ENCODE data around the gene TRIM8. TPM values are rescaled to one million over a fixed set of nuclear protein-coding genes. Genes with fewer than 3 reads are reported as not detected.

TRIM8 gene
- total RNA-seq, 1 donor, result 126 TPM

- TF ChIP-seq CTCF (IDR thresholded peaks at IDR 0.05; ENCODE audit: extremely low read depth, low read depth, low read length), result no peak
- Histone ChIP-seq H3K4me3 (ENCODE audit: insufficient read depth, low read length) (no peak overlapping the region), H2AFZ (ENCODE audit: low read length) (no peak overlapping the region), H3K36me3 (ENCODE audit: insufficient read depth, low read length) (peaks cover 28% of the 10 kb centered on the region), H3K27me3 (ENCODE audit: insufficient read depth, low read length) (no peaks in the 10 kb centered on the region), H3K9me3 (ENCODE audit: low read depth, low read length) (no peaks in the 10 kb centered on the region), H4K20me1 (ENCODE audit: insufficient read depth, low read length) (no peaks in the 10 kb centered on the region), H3K27ac (ENCODE audit: low read depth, low read length) (peak overlapping the region; percentile 46), H3K4me2 (ENCODE audit: insufficient read depth, low read length) (peak overlapping the region; percentile 61), H3K4me1 (ENCODE audit: insufficient read depth, low read length) (peaks cover 29% of the 10 kb centered on the region), H3K79me2 (ENCODE audit: insufficient read depth, low read length) (peaks cover 16% of the 10 kb centered on the region)
- DNase-seq (ENCODE audit: insufficient read length, low spot score, missing footprints), result no peak
Observed at GRCh38 chr10:102701272-102701671, 57.0 kb downstream of the TRIM8 start.

- no peak for TF ChIP-seq CTCF (IDR thresholded peaks at IDR 0.05; ENCODE audit: extremely low read depth, low read depth, low read length)
- Histone ChIP-seq H4K20me1 (ENCODE audit: insufficient read depth, low read length) (no peaks in the 10 kb centered on the region), H3K79me2 (ENCODE audit: insufficient read depth, low read length) (peaks cover 21% of the 10 kb centered on the region), H3K36me3 (ENCODE audit: insufficient read depth, low read length) (peaks cover 25% of the 10 kb centered on the region), H3K4me2 (ENCODE audit: insufficient read depth, low read length) (peak overlapping the region; percentile 61), H3K9me3 (ENCODE audit: low read depth, low read length) (no peaks in the 10 kb centered on the region), H3K4me1 (ENCODE audit: insufficient read depth, low read length) (peaks cover 29% of the 10 kb centered on the region), H3K4me3 (ENCODE audit: insufficient read depth, low read length) (no peak overlapping the region), H2AFZ (ENCODE audit: low read length) (no peak overlapping the region), H3K27me3 (ENCODE audit: insufficient read depth, low read length) (no peaks in the 10 kb centered on the region), H3K27ac (ENCODE audit: low read depth, low read length) (peak overlapping the region; percentile 46)
- DNase-seq (ENCODE audit: insufficient read length, low spot score, missing footprints), result no peak
Observed at GRCh38 chr10:102701796-102702195, 57.5 kb downstream of the TRIM8 start.

- no peaks in the 10 kb centered on the region for H3K9me3 ChIP-seq (ENCODE audit: low read depth, low read length)
- TF ChIP-seq CTCF (IDR thresholded peaks at IDR 0.05; ENCODE audit: extremely low read depth, low read depth, low read length), result no peak
- H2AFZ ChIP-seq (ENCODE audit: low read length), result no peak overlapping the region
- H3K4me2 ChIP-seq (ENCODE audit: insufficient read depth, low read length), result no peak overlapping the region
- H3K4me1 ChIP-seq (ENCODE audit: insufficient read depth, low read length), result peaks cover 29% of the 10 kb centered on the region
- no peak overlapping the region for H3K4me3 ChIP-seq (ENCODE audit: insufficient read depth, low read length)
- H3K27me3 ChIP-seq (ENCODE audit: insufficient read depth, low read length), result no peaks in the 10 kb centered on the region
- H3K27ac ChIP-seq (ENCODE audit: low read depth, low read length), result no peak overlapping the region
- peaks cover 16% of the 10 kb centered on the region for H3K36me3 ChIP-seq (ENCODE audit: insufficient read depth, low read length)
- peaks cover 28% of the 10 kb centered on the region for H3K79me2 ChIP-seq (ENCODE audit: insufficient read depth, low read length)
- DNase-seq (ENCODE audit: insufficient read length, low spot score, missing footprints), result no peak
- no peaks in the 10 kb centered on the region for H4K20me1 ChIP-seq (ENCODE audit: insufficient read depth, low read length)
Observed at GRCh38 chr10:102702742-102703141, 58.5 kb downstream of the TRIM8 start.

- DNase-seq (ENCODE audit: insufficient read length, low spot score, missing footprints), result no peak
Observed at GRCh38 chr10:102704915-102705314, 60.6 kb downstream of the TRIM8 start.

More at GRCh38 chr10:102704915-102705314, 60.6 kb downstream of the TRIM8 start:
- Histone ChIP-seq H3K9me3 (ENCODE audit: low read depth, low read length) (no peaks in the 10 kb centered on the region), H3K27ac (ENCODE audit: low read depth, low read length) (peak overlapping the region; percentile 70), H4K20me1 (ENCODE audit: insufficient read depth, low read length) (no peaks in the 10 kb centered on the region), H3K4me1 (ENCODE audit: insufficient read depth, low read length) (peaks cover 29% of the 10 kb centered on the region), H3K36me3 (ENCODE audit: insufficient read depth, low read length) (no peaks in the 10 kb centered on the region), H2AFZ (ENCODE audit: low read length) (no peak overlapping the region), H3K79me2 (ENCODE audit: insufficient read depth, low read length) (peaks cover 44% of the 10 kb centered on the region), H3K4me2 (ENCODE audit: insufficient read depth, low read length) (peak overlapping the region; percentile 67), H3K27me3 (ENCODE audit: insufficient read depth, low read length) (no peaks in the 10 kb centered on the region), H3K4me3 (ENCODE audit: insufficient read depth, low read length) (peak overlapping the region; percentile 24)
- TF ChIP-seq CTCF (IDR thresholded peaks at IDR 0.05; ENCODE audit: extremely low read depth, low read depth, low read length), result no peak

Measured in osteoblast (primary cell).